ENCODE measurements around the gene SEL1L.

- no peak for TF ChIP-seq CTCF (IDR thresholded peaks at IDR 0.05)
- no peak for TF ChIP-seq POLR2A (IDR thresholded peaks at IDR 0.05)
Observed at GRCh38 chr14:81525129-81525528, 8.5 kb downstream of the SEL1L start.
